KBM-7 (cell line): ENCODE data around the gene ANXA10.
"Not testable (repeated sequence)": the region's sequence is repeated elsewhere in the genome, so short reads cannot be mapped to it uniquely, and the experiment has no call there.

Experiments used
- DNase-seq: peaks from one replicate; pipeline ENCODE4 v3.0.0-alpha.2; 2015
- in situ Hi-C: fragments of 300-500 bp; cut with MboI; formaldehyde crosslinking; loops from 2 replicates; pipeline ENCODE4 v1.14.3; 2020; ENCODE audit warnings: low sequenced_read_pairs, low pct_unique_long_range_greater_than_20kb, mixed read lengths

The ANXA10 gene

GRCh38 chr4:168109527-168109926 lies 17.2 kb downstream of the ANXA10 start:
- in situ Hi-C loops: no loop called here
- DNase-seq: no peak

- in situ Hi-C loops, DNase-seq: not testable (repeated sequence)
Observed at GRCh38 chr4:168113059-168113458, 20.7 kb downstream of the ANXA10 start.

- DNase-seq: no peak
- in situ Hi-C loops: no loop called here
Observed at GRCh38 chr4:168118116-168118655, 25.8 kb downstream of the ANXA10 start.

GRCh38 chr4:168119100-168119499 lies 26.8 kb downstream of the ANXA10 start:
- no peak for DNase-seq
- in situ Hi-C loops: no loop called here

GRCh38 chr4:168119890-168120289 lies 27.6 kb downstream of the ANXA10 start:
- no peak for DNase-seq

GRCh38 chr4:168120811-168121210 lies 28.5 kb downstream of the ANXA10 start:
- in situ Hi-C loops: no loop called here
- no peak for DNase-seq

More at GRCh38 chr4:168119890-168120289, 27.6 kb downstream of the ANXA10 start:
- in situ Hi-C loops: no loop called here

GRCh38 chr4:168124008-168124641 lies 31.8 kb downstream of the ANXA10 start:
- in situ Hi-C loops: no loop called here
- DNase-seq: no peak

GRCh38 chr4:168126952-168127351 lies 34.6 kb downstream of the ANXA10 start:
- in situ Hi-C loops: no loop called here
- no peak for DNase-seq

GRCh38 chr4:168128601-168129000 lies 36.3 kb downstream of the ANXA10 start:
- in situ Hi-C loops: no loop called here
- no peak for DNase-seq

- in situ Hi-C loops: no loop called here
Observed at GRCh38 chr4:168129046-168129772, 36.9 kb downstream of the ANXA10 start.

GRCh38 chr4:168129802-168130201 lies 37.5 kb downstream of the ANXA10 start:
- in situ Hi-C loops: no loop called here
- DNase-seq: no peak

More at GRCh38 chr4:168129046-168129772, 36.9 kb downstream of the ANXA10 start:
- DNase-seq: no peak

GRCh38 chr4:168131196-168131595 lies 38.9 kb downstream of the ANXA10 start:
- no peak for DNase-seq
- in situ Hi-C loops: no loop called here

GRCh38 chr4:168134651-168135050 lies 42.3 kb downstream of the ANXA10 start:
- in situ Hi-C loops: no loop called here

GRCh38 chr4:168135860-168136259 lies 43.5 kb downstream of the ANXA10 start:
- in situ Hi-C loops, DNase-seq: not testable (repeated sequence)

More at GRCh38 chr4:168134651-168135050, 42.3 kb downstream of the ANXA10 start:
- no peak for DNase-seq

GRCh38 chr4:168137695-168138094 lies 45.4 kb downstream of the ANXA10 start:
- not testable (repeated sequence) for DNase-seq

GRCh38 chr4:168138143-168138542 lies 45.8 kb downstream of the ANXA10 start:
- in situ Hi-C loops: no loop called here
- DNase-seq: no peak

More at GRCh38 chr4:168137695-168138094, 45.4 kb downstream of the ANXA10 start:
- in situ Hi-C loops: not testable (repeated sequence)

GRCh38 chr4:168139336-168139735 lies 47.0 kb downstream of the ANXA10 start:
- DNase-seq: no peak

GRCh38 chr4:168141733-168142132 lies 49.4 kb downstream of the ANXA10 start:
- in situ Hi-C loops: no loop called here
- no peak for DNase-seq

More at GRCh38 chr4:168139336-168139735, 47.0 kb downstream of the ANXA10 start:
- in situ Hi-C loops: no loop called here

GRCh38 chr4:168143601-168144000 lies 51.3 kb downstream of the ANXA10 start:
- in situ Hi-C loops: no loop called here
- DNase-seq: no peak

GRCh38 chr4:168150420-168151050 lies 58.2 kb downstream of the ANXA10 start:
- DNase-seq: no peak
- in situ Hi-C loops: no loop called here
